HG02588 (cell line): Measurements from ENCODE around the gene CLOCK.
A peak's percentile ranks its signal among the peaks of the same experiment; 100 is the strongest.

Source experiments
- ATAC-seq: cut with Tn5 transposase; IDR thresholded peaks from one replicate; pipeline ENCODE4 v1.9.1; 2021; ENCODE audit warnings: mild to moderate bottlenecking, moderate library complexity; ENCODE audit not compliant: unreplicated experiment

Gene CLOCK

DNA sequence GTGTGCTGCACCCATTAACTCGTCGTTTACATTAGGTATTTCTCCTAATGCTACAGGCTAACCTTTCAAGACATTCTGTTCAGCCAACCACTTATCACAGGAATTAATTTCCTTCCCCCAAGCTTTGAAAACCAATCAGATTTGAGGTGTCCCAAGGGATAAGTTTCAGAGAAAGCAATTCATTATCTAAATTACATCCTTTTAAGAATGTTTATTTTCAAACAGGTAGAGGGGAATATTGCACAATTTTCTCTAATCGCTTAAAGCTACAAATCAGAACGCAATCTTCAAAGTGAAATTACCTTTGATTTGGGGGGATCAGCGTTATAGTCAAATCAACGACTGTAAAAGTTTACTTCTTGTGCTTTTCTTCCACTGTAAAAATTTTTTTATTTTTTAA lies 1.6 kb downstream of the CLOCK start:
- no peak for ATAC-seq

DNA sequence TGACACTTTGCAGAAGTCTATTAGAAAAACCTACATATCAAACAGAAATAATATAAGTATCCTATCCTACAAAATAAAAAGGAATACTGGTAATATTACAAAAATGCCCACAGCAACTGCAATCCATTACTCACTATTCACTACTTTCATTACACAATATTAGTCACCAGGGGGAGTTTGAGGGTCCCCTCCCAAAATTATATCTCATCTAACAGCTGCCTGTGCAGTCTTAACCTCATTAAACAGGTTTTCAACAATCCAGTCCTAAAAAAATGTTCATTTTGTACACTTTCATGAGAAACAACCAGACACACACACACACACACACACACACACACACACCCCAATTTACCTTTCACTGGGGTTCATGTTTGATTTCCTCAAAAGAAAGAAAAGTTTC lies 2.9 kb downstream of the CLOCK start:
- no peak for ATAC-seq

DNA sequence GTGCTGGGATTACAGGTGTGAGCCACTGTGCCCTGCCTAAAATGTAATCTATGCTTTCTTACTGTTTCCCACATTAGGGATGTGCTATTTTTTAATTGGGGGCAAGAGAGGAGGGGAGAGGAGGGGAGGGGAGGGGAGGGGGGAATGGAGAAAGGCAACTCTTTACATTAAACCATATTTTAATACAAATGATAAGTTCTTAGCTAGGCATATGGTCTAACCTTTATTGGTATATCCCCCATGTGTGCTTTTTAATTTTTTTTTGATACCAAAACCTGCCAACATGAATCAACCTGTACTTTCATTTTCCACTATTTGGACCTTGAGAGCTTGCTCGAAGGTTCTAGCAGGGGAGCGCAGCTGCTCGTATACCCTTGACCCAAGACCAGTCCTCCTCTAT lies 6.4 kb downstream of the CLOCK start:
- no peak for ATAC-seq

DNA sequence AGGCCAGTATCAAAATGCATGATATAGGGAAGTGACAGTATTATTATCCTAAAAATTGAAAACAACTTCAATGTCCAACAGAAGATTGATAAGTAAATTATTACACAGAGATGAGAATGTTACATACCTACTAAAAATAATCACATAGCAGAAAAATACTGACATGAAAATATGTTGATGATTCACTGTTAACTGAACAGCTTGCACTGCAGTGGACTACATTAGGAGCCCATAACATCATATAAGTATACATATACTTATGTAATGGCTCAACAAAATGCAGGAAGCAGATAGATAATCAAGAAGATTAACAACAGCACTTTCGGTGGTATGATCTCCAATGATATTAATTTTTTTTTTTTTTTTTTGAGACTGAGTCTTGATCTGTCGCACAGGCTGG lies 7.1 kb downstream of the CLOCK start:
- no peak for ATAC-seq

DNA sequence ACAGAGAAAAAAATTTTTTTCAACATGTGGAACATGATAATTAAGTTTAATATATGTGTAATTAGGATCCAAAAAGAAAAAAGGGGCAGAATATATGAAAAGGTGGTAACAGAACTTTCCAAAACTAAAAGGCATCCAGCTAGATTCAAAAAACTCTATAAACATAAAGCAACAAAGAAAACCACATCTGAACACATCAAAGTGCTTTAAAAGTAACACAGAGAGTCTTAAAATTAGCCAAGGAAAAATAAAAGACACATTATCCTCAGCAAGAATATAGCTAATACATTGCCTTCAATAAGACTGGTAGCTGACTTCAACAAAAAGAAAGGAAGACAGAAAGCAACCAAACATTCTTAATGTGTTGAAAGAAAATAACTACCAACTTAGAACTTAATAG lies 8.2 kb downstream of the CLOCK start:
- no peak for ATAC-seq

DNA sequence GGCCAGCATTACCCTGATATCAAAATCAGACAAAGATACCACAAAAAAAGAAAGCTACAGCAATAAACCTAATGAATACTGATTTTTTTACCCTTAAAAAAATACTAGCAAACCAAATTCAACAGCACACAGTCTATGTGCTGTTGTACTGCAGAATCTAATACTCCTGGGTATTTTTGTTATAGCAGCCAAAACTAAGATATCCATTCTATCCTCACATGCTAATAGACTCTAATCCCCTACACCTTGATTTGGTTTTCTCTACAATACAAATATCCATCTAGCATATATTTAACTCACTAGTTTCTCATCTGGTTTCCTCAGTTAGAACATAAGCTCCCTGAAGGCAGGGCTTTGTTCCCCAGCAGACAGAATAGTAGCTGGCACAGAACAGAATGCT lies 12.4 kb downstream of the CLOCK start:
- ATAC-seq = no peak

GRCh38 chr4:55530691-55531090 lies 16.0 kb downstream of the CLOCK start:
- no peak for ATAC-seq

DNA sequence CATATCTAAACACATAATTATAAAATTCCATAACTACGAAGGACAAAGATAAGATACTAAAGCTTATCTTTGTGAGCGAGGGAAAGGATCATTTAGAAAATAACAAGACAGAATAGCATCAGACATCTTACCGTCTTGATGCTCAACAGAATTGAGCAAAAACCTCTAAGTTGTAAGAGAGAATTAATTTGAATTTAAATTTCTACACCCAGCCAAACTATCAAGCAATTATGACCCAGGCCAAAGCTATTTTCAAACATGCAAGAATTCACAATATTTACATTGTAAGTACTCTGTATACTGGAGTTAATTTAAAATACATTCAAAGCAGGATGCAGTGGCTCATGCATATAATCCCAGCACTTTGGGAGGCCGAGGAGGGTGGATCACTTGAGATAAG lies 16.5 kb downstream of the CLOCK start:
- ATAC-seq = no peak

- no peak for ATAC-seq
Observed at GRCh38 chr4:55528491-55528890, 18.2 kb downstream of the CLOCK start.

DNA sequence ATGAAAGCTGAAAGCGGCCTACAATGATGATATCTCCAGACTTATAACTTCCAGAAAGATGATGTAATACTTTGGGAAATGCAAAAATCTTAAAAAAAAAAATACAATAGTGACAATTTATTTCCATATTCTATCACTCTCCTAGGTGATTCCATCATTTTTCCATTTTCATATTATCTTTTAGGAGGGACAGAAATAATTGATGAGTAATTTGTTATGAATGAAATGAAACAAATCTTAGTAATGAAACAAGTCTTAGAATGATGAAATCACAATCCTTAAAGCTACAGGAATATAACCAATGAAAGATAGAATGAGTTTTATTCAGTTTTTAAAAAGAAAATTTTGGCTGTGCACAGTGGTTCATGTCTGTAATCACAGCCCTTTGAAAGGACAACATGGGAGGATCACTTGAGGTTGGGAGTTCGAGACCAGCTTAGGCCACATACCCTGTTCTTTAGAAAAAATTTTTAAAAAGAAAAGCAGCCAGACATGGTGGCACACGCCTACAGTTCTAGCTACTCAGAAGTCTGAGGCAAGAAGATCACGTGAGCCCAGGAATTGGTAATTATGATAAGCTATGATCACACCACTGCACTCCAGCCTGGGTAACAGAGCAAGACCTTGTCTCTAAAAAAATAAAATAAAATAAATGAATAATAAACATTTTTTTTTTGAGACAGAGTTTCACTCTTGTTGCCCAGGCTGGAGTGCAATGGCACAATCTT lies 21.7 kb downstream of the CLOCK start:
- ATAC-seq = no peak

GRCh38 chr4:55518442-55518841 lies 28.3 kb downstream of the CLOCK start:
- ATAC-seq = no peak

DNA sequence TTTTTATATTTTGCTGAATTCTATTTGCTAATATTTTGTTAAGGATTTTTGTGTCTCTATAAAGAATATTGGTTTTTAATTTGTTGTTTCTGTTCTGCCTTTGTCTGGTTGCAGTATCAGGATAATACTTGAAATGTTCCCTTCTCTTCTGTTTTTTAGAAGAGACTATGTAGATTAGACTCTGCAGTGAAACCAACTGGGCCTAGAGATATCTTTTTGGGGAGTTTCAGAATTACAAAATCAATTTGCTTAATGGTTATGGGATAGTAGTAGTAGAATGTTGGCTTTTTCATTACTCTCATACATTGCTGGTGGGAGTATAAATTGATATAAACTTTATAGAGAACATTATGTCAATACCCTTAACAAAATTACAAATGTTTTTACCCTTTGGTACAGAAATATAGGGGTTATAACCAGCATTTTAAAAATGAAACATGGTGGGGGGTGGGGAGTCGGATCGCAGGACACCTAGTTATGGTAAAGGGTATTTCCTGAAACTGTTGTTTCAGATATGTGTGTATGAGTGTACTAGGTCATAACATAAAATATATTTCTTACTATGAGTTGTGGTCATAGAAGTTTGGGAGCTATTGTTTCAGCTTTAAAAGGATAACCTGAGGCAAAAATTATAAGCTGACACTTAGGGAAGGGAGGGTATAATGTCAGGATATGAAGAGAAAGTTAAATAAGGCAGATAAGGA lies 29.0 kb downstream of the CLOCK start:
- ATAC-seq = peak; percentile 70

DNA sequence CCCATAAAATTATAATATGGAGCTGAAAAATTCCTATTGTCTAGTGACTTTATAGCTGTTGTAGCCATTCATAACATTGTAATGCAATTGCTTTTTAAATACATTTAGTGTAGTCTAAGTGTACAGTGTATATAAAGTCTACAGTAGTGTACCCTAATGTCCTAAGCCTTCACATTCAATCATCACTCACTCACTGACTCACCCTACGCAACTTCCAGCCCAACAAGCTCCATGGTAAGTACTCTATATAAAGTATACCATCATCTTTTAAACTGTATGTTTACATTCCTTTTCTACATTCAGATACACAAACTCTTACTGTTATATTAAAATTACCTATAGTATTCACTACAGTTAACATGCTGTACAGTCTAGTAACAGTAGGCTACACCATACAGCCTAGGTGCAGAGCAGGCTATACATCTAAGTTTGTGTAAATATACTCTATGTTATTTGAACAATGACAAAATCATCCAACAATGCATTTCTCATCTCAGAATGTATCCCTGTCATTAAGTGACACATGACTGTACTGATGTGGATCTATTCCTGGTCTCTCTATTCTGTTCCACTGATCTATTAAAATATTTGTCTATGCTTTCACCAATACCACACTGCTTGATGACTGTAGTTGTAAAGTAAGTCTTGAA lies 33.7 kb downstream of the CLOCK start:
- no peak for ATAC-seq

- ATAC-seq = no peak
Observed at GRCh38 chr4:55512077-55512476, 34.6 kb downstream of the CLOCK start.

GRCh38 chr4:55510685-55511084 lies 36.0 kb downstream of the CLOCK start:
- ATAC-seq = no peak

GRCh38 chr4:55509266-55509665 lies 37.4 kb downstream of the CLOCK start:
- ATAC-seq = no peak

- ATAC-seq = no peak
Observed at GRCh38 chr4:55507612-55508011, 39.1 kb downstream of the CLOCK start.

GRCh38 chr4:55503169-55503568 lies 43.5 kb downstream of the CLOCK start:
- ATAC-seq = no peak

DNA sequence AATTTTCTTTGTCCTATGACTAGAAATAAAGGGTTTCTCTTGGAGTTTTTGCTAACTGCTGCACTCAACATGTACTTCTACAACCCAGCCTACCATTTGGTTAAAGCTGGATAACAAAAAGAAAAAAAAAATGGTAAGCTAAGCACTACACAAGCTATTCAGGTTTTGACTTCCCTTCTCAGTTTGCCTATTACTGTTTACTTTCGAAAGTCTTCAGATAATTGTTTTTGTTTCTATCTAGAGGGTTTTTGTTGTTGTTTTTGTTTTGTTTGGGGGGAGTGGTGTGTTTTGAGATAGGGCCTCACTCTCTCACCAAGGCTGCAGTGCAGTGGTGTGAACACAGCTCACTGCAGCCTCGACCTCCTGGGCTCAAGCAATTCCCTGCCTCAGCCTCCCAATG lies 46.6 kb downstream of the CLOCK start:
- no peak for ATAC-seq

DNA sequence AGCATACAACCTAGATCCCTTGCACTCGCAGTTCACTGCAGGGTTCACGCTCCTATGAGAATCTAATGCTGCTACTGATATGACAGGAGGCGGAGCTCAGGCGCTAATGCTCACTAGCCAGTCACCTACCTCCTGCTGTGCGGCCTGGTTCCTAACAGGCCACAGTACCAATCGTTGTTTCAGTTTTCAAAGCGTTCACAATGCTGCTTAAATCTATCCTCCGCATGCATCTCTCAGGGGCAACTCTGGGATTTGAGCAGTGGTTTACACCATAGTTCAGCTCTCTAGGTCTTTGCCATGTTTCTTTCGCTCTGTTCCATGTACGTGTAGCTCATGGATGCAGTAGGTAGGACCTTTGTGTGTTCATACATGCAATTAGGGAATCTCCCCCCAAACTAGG lies 47.2 kb downstream of the CLOCK start:
- no peak for ATAC-seq

DNA sequence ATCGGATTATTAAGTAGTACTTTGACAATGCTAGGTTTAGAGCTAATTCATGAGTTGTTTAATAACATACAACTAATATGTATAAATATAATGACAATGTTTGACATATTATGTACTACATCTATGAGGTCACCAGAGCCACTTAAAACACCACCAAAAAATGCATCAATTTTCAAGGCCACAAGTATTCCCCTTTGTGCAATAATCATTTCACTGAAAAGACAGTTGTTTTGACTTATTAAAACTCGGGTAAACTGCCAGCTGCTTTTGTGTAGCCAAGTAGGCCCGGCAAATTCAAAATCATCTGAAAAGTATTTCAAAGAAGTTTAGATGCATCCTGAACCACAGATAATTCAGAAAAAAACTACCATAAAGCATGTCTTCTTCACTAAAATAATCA lies 48.7 kb downstream of the CLOCK start:
- ATAC-seq = no peak

GRCh38 chr4:55491486-55491885 lies 55.2 kb downstream of the CLOCK start:
- no peak for ATAC-seq
